NCI-H2196 (cell line): Measurements from ENCODE around the gene CRYGN.

Experiments used
- DNase-seq: peaks from one replicate; lab custom pipeline; 2025; ENCODE audit not compliant: unreplicated experiment; lab: John Stamatoyannopoulos, UW

CRYGN gene

GRCh38 chr7:151460474-151460855, 20.5 kb upstream of the CRYGN start:
- DNase-seq, result no peak

- no peak for DNase-seq
Measured at GRCh38 chr7:151459726-151460473, 20.0 kb upstream of the CRYGN start.

GRCh38 chr7:151457534-151457933, 17.6 kb upstream of the CRYGN start:
- no peak for DNase-seq

GRCh38 chr7:151456782-151457181, 16.8 kb upstream of the CRYGN start:
- DNase-seq, result no peak

GRCh38 chr7:151456276-151456675, 16.3 kb upstream of the CRYGN start:
- no peak for DNase-seq

- DNase-seq, result no peak
Measured at GRCh38 chr7:151455690-151456089, 15.7 kb upstream of the CRYGN start.

GRCh38 chr7:151454932-151455530, 15.1 kb upstream of the CRYGN start:
- no peak for DNase-seq

- DNase-seq, result no peak
Measured at GRCh38 chr7:151454305-151454704, 14.4 kb upstream of the CRYGN start.

- no peak for DNase-seq
Measured at GRCh38 chr7:151453326-151453791, 13.4 kb upstream of the CRYGN start.

GRCh38 chr7:151452680-151453325, 12.9 kb upstream of the CRYGN start:
- no peak for DNase-seq

GRCh38 chr7:151451626-151452571, 12.0 kb upstream of the CRYGN start:
- DNase-seq, result no peak

GRCh38 chr7:151451156-151451555, 11.2 kb upstream of the CRYGN start:
- DNase-seq, result no peak

GRCh38 chr7:151449990-151450389, 10.0 kb upstream of the CRYGN start:
- DNase-seq, result no peak

GRCh38 chr7:151448261-151449252, 8.6 kb upstream of the CRYGN start:
- DNase-seq, result no peak

- no peak for DNase-seq
Measured at GRCh38 chr7:151447901-151448260, 7.9 kb upstream of the CRYGN start.

- DNase-seq, result no peak
Measured at GRCh38 chr7:151447312-151447711, 7.4 kb upstream of the CRYGN start.

- no peak for DNase-seq
Measured at GRCh38 chr7:151446412-151446811, 6.5 kb upstream of the CRYGN start.

- DNase-seq, result no peak
Measured at GRCh38 chr7:151444632-151445031, 4.7 kb upstream of the CRYGN start.

- no peak for DNase-seq
Measured at GRCh38 chr7:151442776-151443496, 3.0 kb upstream of the CRYGN start.
